HG03139 (cell line): ENCODE measurements around the gene CPAMD8.

Source experiments
- ATAC-seq: cut with Tn5 transposase; IDR thresholded peaks from one replicate; pipeline ENCODE4 v1.9.1; 2021; ENCODE audit not compliant: unreplicated experiment

The CPAMD8 gene

DNA sequence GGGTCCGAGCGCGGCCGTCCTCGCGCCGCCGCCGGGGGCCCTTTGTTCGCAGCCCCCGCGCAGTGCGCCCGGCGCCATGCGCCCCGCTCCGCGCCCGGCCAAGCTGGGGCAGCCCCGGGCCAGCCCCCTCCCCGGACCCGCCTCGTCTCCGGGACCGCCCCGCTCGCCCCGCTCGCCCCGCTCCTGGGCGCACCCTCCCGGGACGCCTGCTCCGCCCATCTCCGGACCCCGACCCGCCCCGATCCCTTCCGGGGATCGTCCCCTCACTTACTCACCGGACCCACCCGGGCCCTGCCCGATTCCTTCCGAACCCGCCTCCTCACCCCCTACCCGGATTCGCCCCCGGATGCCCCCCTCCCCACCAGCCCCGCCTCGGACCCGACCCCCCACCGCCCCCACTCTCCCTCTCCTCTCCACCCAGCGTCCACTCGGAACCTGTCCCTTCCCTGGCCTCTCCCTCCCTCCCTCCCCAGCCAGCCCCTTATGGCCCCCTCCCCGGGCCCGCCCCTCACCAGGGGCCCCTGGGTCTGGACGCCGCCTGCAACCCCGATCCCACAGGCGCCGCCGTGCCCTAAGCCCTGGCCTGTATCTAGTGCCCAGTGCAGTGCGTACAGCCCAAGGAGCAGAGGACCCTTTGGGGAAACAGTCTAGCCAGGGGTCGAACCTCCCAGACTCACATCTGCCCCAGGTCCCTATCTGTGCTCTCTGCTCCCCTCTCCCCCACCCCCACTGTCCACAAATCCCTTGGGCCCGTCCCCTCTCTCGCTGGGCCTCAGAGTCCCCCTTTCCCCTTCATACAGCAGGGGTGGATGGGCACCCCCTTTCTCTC lies at the start of gene CPAMD8:
Gene CPAMD8 (minus strand): TSS at position 105 of the 829 bp plus-strand sequence. CDS start 168 bp downstream, outside the sequence.
- no peak for ATAC-seq

- no peak for ATAC-seq
Measured at GRCh38 chr19:17075864-17076542, 49.4 kb upstream of the CPAMD8 start.

- peak; percentile 76 for ATAC-seq
Measured at GRCh38 chr19:17075035-17075863, 48.6 kb upstream of the CPAMD8 start, which contains the start of the genes HAUS8 and MYO9B. TSS of gene HAUS8 (minus strand) at chr19:17075452. CDS start at chr19:17075422, 30 bp downstream. TSS of gene MYO9B (plus strand) at chr19:17075777. CDS start at chr19:17101718, 25,941 bp downstream.

DNA sequence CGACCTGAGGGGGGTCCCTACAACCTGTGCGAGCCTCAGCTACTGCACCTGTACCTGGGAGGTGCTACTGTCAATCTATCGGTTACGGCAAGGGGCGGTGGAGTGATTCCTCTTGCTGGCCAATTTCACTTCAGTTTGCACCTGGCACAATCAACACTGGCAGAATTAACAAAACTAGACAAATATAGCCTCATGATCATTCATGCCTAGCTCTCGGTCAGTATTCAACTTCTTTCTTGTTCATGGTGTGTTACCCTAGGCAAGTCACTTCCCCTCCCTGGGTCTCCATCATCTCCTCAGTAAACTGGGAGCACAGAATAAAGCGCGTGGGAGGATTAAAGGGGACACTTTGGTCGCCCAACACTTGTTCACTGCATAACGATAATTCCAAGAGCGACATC lies 48.0 kb upstream of the CPAMD8 start:
- ATAC-seq: no peak

DNA sequence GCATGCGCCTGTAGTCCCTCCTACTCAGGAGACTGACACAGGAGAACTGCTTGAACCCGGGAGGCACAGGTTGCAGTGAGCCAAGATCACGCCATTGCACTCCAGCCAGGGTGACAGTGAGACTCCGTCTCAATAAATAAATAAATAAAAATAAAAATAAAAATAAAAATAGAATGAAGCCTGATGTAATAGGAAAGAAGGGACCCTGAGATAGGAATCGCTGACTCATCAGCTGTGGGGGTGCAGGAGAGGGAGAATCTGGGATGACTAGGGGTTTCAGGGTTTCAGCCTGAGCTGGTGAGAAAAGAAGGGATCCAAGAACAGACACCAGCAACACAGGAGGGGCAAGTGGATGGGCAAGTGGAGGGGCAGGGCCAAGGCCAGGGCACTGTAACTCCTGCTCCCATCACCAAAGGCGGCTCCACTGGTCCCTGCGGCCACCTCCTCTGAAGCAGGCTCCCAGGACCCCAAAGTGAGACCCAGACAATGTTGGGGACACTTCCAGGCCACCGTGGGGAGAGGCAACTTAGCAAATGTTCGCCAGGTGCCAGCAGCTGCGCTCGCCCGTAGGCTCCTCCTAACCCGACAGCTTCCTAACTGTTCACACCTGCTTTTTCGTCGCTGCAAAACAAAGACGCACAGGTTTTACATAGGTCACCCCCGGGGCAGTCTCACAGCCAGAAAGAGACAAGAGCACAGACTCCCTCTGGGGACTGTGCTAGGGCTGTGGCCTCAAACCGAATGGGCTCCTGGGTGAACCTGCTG lies 47.4 kb upstream of the CPAMD8 start:
- ATAC-seq: no peak

GRCh38 chr19:17070912-17071311 lies 44.3 kb upstream of the CPAMD8 start:
- no peak for ATAC-seq

DNA sequence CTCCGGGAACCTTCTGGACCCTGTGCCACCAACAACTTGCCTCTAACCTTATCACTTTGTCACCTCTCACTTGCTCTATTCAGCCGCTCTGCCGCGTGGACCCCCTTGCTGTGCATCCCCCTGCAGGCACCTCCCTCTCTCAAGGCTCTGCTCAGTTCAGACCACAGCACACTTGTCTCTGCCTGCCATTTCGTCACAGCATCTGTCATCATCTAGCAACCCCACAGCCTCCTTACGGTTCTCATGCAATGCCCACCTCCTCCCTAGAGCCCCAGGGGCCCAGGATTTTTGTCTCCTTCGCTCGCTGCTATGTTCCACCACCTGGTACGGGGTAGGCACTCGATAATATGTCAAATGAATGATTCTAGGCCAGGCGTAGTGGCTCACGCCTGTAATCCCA lies 43.8 kb upstream of the CPAMD8 start:
- no peak for ATAC-seq

DNA sequence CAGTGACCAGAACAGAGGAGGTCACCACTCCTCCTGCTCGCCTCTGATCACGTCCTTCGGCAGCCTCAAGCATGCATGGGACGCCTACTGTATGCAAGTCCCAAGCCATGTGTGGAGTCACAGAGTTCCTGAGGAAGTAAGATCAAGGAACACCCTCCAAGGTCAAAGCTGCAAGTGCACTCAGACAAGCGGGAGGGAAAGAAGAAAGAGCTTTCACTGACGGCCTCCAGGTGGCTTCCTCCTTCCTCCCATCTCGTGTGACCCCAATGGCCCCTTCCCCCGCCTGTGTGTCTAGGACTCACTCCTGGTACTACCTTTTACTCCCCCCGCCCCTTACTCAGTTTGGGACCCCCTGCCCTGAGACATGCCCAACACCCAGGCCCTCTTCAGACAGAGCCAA lies 42.6 kb upstream of the CPAMD8 start:
- ATAC-seq: no peak

DNA sequence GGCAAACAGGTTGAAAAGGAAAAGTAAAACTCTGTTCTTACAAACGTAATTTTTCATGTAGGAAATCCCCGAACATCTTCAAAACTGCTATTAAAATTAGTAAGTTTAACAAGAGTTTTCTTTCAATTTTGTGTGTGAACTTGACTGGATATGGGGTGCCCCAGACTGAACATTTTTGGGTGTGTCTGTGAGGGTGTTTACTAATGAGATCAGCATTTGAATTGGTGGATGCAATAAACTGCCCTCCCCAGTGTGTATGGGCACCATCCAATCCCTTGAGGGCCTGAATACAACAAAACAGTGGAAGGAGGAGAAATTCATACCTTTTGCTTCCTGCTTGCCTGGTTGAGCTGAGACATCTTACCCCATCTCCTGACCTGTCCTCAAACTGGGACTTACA lies 36.8 kb upstream of the CPAMD8 start:
- no peak for ATAC-seq

GRCh38 chr19:17061691-17062090 lies 35.1 kb upstream of the CPAMD8 start:
- ATAC-seq: no peak

DNA sequence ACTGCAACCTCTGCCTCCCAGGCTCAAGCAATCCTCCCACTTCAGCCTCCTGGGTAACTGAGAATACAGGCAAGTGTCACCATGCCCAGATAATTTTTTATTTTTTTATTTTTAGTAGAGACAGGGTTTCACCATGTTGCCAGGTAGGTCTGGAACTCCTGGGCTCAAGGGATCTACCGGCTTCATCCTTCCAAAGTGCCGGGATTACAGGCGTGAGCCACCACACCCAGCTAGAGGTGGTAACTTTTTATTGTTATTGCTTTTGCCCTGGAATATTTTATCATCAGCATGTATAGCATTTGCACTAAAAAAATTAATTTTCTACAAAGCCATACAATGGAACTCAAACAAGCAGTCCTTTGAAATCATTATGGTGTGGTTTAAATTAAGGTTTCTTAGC lies 34.6 kb upstream of the CPAMD8 start:
- no peak for ATAC-seq

GRCh38 chr19:17060802-17061201 lies 34.2 kb upstream of the CPAMD8 start:
- ATAC-seq: no peak

DNA sequence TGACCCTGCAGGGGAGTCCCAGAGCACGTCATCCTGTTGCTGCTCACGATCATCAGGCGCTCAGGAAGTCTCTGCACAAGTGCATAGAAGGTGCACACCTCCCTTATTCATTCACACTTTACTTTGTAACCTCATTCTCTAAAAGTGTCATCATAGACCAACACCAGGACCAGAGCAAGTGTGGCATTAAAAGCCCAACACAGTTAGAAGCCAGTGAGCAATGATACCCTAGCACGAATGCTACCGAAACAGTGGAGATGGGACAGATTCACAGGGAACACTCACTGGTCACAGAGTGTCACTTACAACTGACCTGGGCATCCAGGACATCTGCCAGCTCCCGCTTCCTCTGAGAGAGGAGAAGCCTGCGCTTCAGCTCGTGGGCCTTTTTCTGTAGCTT lies 31.6 kb upstream of the CPAMD8 start:
- no peak for ATAC-seq

- no peak for ATAC-seq
Measured at GRCh38 chr19:17055636-17056035, 29.0 kb upstream of the CPAMD8 start.

DNA sequence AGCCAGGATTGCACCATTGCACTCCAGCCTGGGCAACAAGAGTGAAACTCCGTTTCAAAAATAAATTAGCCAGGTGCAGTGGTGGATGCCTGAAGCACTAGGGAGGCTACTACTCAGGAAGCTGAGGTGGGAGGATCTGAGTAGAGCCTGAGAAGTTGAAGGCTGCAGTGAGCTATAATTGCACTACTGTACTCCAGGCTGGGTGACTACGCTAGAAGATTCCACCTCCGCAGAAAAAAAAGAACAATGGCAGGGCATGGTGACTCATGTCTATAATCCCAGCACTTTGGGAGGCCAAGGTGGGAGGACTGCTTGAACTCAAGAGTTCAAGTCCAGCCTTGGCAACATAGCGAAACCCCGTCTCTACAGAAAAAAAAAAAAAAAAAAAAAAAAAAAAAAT lies 28.1 kb upstream of the CPAMD8 start:
- no peak for ATAC-seq

DNA sequence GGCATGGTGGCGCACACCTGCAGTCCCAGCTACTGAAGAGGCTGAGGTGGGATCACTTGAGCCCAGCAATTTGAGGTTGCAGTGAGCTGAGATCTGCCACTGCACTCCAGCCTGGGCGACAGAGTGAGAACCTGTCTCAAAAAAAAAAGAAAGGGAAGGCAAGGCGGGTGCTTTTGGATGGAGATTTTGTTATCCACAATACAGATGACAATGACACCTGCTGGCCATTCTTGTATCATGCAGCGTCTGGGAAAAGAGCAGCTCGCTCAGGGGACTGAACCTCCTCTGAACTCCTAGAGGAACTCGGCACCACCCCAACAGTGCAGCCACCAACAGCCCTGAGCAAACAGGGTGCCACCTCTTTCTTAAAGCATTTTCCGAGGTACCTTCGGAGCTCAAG lies 25.8 kb upstream of the CPAMD8 start:
- ATAC-seq: no peak

GRCh38 chr19:17049711-17050280 lies 23.2 kb upstream of the CPAMD8 start:
- ATAC-seq: no peak

DNA sequence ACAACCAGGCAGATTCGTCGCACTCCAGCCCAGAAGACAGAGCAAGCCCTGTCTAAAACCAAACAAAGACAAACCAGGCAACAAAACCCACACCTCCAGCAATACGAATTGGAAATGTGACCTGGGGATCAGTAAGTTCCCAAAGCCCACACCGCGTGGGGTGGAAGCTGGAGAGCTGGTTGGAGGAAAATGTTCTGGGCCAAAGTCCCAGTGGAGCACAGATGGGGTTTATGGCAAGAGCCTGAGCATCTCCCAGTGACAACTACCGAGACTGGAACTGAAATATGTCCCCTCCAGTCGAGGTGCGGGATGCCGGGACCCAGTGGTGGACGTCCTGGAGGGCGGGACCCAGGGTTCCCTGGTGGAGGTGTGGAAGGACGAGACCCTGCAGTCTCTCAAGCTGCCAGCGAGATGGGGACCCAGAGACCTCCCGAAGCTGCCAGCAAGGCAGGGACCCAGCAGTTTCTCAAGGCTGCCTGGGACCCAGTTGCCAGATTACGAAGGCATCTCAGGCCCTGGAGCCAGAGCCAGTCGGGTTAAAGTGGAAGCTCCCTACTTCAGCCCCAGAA lies 22.4 kb upstream of the CPAMD8 start:
- no peak for ATAC-seq

GRCh38 chr19:17045907-17046502 lies 19.4 kb upstream of the CPAMD8 start:
- ATAC-seq: no peak

GRCh38 chr19:17043744-17044143 lies 17.1 kb upstream of the CPAMD8 start:
- no peak for ATAC-seq
